Measurements from ENCODE around the gene CRAT. TPM values are rescaled to one million over a fixed set of nuclear protein-coding genes. Genes with fewer than 3 reads are reported as not detected.

Gene CRAT
- total RNA-seq, 1 donor from 2014 or later: 10.1 TPM

GRCh38 chr9:129094387-129095169 lies 16.0 kb downstream of the CRAT start:
- DNase-seq (ENCODE audit: low spot score): no peak
- H3K4me3 Mint-ChIP-seq: no peak overlapping the region
- no peak overlapping the region for H3K9ac ChIP-seq
- no peaks in the 10 kb centered on the region for H3K9me3 ChIP-seq (ENCODE audit: low read depth)
- no peak overlapping the region for H3K4me3 ChIP-seq
- H3K36me3 ChIP-seq: no peaks in the 10 kb centered on the region
- TF ChIP-seq CTCF (IDR thresholded peaks at IDR 0.05) (no peak), EZH2 (IDR thresholded peaks at IDR 0.05) (no peak), EZH2phosphoT487 (IDR thresholded peaks at IDR 0.05) (no peak)
- H3K36me3 Mint-ChIP-seq: peaks cover 4% of the 10 kb centered on the region
- no peaks in the 10 kb centered on the region for H3K9me3 Mint-ChIP-seq
- peaks cover 8% of the 10 kb centered on the region for H3K27me3 Mint-ChIP-seq (ENCODE audit: insufficient read depth, low read depth)
- H3F3A ChIP-seq (ENCODE audit: low read depth): peaks cover 5% of the 10 kb centered on the region
- peaks cover 6% of the 10 kb centered on the region for H3K4me1 Mint-ChIP-seq
- H2AFZ ChIP-seq (replicated peaks): no peak overlapping the region
- H3K79me2 ChIP-seq (ENCODE audit: low read depth): no peaks in the 10 kb centered on the region
- H3K4me1 ChIP-seq: no peaks in the 10 kb centered on the region
- H3K27me3 ChIP-seq: no peaks in the 10 kb centered on the region
- no peaks in the 10 kb centered on the region for H4K20me1 ChIP-seq (ENCODE audit: low read depth)
- no peak overlapping the region for H3K27ac Mint-ChIP-seq
- H3K4me2 ChIP-seq: no peak overlapping the region
- no peak overlapping the region for H3K27ac ChIP-seq

- Histone ChIP-seq H2AFZ (replicated peaks) (no peak overlapping the region), H3K27me3 (no peaks in the 10 kb centered on the region), H4K20me1 (ENCODE audit: low read depth) (no peaks in the 10 kb centered on the region), H3K4me1 (no peaks in the 10 kb centered on the region), H3K79me2 (ENCODE audit: low read depth) (no peaks in the 10 kb centered on the region), H3K27ac (no peak overlapping the region), H3F3A (ENCODE audit: low read depth) (peaks cover 5% of the 10 kb centered on the region), H3K4me2 (no peak overlapping the region), H3K36me3 (no peaks in the 10 kb centered on the region), H3K9me3 (ENCODE audit: low read depth) (no peaks in the 10 kb centered on the region), H3K4me3 (no peak overlapping the region), H3K9ac (peak overlapping the region; percentile 32)
- DNase-seq (ENCODE audit: low spot score): no peak
- Mint-ChIP-seq H3K27ac (peak overlapping the region; percentile 93), H3K9me3 (no peaks in the 10 kb centered on the region), H3K4me1 (peaks cover 6% of the 10 kb centered on the region), H3K4me3 (peak overlapping the region; percentile 68), H3K36me3 (peaks cover 4% of the 10 kb centered on the region), H3K27me3 (ENCODE audit: insufficient read depth, low read depth) (peaks cover 8% of the 10 kb centered on the region)
- TF ChIP-seq EZH2phosphoT487 (IDR thresholded peaks at IDR 0.05): no peak
- no peak for TF ChIP-seq EZH2 (IDR thresholded peaks at IDR 0.05)
- TF ChIP-seq CTCF (IDR thresholded peaks at IDR 0.05): no peak
Measured at GRCh38 chr9:129093602-129094386, 16.8 kb downstream of the CRAT start.

- Mint-ChIP-seq H3K4me1 (peaks cover 6% of the 10 kb centered on the region), H3K36me3 (peaks cover 3% of the 10 kb centered on the region), H3K27me3 (ENCODE audit: insufficient read depth, low read depth) (peaks cover 2% of the 10 kb centered on the region), H3K4me3 (no peak overlapping the region), H3K27ac (no peak overlapping the region), H3K9me3 (no peaks in the 10 kb centered on the region)
- no peaks in the 10 kb centered on the region for H3K27me3 ChIP-seq
- no peak overlapping the region for H3K4me2 ChIP-seq
- H3K9ac ChIP-seq: no peak overlapping the region
- peaks cover 5% of the 10 kb centered on the region for H3F3A ChIP-seq (ENCODE audit: low read depth)
- TF ChIP-seq EZH2phosphoT487 (IDR thresholded peaks at IDR 0.05) (no peak), CTCF (IDR thresholded peaks at IDR 0.05) (no peak), EZH2 (IDR thresholded peaks at IDR 0.05) (no peak)
- H3K4me1 ChIP-seq: no peaks in the 10 kb centered on the region
- H4K20me1 ChIP-seq (ENCODE audit: low read depth): no peaks in the 10 kb centered on the region
- no peaks in the 10 kb centered on the region for H3K9me3 ChIP-seq (ENCODE audit: low read depth)
- DNase-seq (ENCODE audit: low spot score): no peak
- no peak overlapping the region for H2AFZ ChIP-seq (replicated peaks)
- H3K36me3 ChIP-seq: no peaks in the 10 kb centered on the region
- no peak overlapping the region for H3K27ac ChIP-seq
- peaks cover 2% of the 10 kb centered on the region for H3K79me2 ChIP-seq (ENCODE audit: low read depth)
- no peak overlapping the region for H3K4me3 ChIP-seq
Measured at GRCh38 chr9:129089246-129089645, 21.3 kb downstream of the CRAT start.

All from neural progenitor cell (in vitro differentiated cells).